AG09309 (cell line): ENCODE data around the gene TMSB4X.
"Not testable (repeated sequence)": the region's sequence is repeated elsewhere in the genome, so short reads cannot be mapped to it uniquely, and the experiment has no call there.

Experiments used
- DNase-seq: peaks from one replicate; pipeline ENCODE4 v3.0.0-alpha.2; 2010; ENCODE audit warnings: low read depth
- H3K4me3 ChIP-seq: 2 replicates; pipeline ENCODE4 v1.5.1; 2011; ENCODE audit warnings: mild to moderate bottlenecking, low read depth, low read length, moderate library complexity; ENCODE audit not compliant: control insufficient read depth
- CTCF ChIP-seq: IDR thresholded peaks from 2 replicates; pipeline ENCODE4 v1.5.1; 2011; ENCODE audit warnings: mild to moderate bottlenecking, low read depth, low read length, inconsistent platforms; ENCODE audit not compliant: insufficient read depth, control insufficient read depth; ENCODE audit errors: missing control alignments

The TMSB4X gene

GRCh38 chrX:12974796-12975669, at the start of gene TMSB4X:
TSS of gene TMSB4X (plus strand) at chrX:12975110.
- no peak for DNase-seq

DNA sequence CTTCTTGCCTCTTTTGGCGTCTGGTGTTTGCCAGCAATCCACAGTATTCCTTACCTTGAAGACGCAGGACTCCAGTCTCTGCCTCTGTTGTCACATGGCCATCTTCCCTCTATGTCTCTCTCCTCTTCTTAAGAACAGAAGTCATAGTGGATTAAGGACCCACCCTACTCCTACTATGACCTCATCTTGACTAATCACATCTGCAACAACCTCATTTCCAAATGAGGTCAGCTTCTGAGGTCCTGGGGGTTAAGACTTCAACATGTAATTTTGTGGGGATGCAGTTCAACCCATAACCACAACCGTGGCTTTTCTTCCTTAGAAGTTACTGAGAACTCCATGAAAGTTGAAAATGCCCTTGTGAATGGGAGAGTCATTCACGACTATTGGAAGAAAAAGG, 45.2 kb upstream of the TMSB4X start:
- no peak for DNase-seq
- no peak for TF ChIP-seq CTCF
- no peak overlapping the region for H3K4me3 ChIP-seq

More at GRCh38 chrX:12974796-12975669, at the start of gene TMSB4X:
- TF ChIP-seq CTCF, result no peak
- H3K4me3 ChIP-seq, result peak within 1 kb of the TSS; percentile 80

DNA sequence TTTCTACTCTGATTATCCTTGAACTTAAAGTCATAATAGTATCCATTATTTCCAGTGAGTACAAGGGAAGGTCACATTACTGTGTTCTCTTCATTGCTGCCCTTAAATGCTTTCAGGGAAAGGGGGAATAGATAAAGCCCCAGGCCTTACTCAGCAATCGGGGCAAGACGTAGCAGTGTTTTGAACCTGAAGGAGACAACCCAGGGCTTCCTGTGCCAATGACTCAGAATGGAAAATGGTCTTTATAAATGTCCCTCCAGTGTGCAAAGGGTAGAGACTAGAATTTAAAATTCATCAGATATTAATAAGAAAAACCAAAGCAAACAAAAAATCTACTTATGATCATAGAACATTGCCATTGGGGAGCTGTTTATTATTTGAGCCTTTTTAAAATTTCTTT, 44.8 kb upstream of the TMSB4X start:
- no peak overlapping the region for H3K4me3 ChIP-seq

DNA sequence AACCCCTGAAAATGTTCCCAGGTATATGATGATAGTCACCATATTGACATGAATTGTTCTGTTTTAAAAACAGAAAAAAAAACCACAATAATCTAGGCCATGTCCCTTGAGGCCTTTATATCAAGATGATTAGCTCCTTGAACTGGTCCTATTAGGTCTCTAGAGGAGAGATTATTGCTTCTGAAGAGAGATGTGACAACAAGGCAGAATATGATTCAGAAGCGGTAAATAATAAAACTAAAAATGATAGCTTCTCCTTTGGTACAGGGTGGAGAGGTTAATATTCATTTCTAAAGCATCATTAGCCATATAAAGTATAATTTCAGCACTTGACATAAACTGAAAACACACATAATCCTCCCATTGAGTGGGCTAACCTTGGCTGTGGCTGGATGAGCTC, 42.7 kb upstream of the TMSB4X start:
- no peak for DNase-seq
- no peak overlapping the region for H3K4me3 ChIP-seq
- no peak for TF ChIP-seq CTCF

More for the DNA sequence above, 44.8 kb upstream of the TMSB4X start:
- no peak for DNase-seq
- TF ChIP-seq CTCF, result no peak

- no peak overlapping the region for H3K4me3 ChIP-seq
- no peak for DNase-seq
- no peak for TF ChIP-seq CTCF
These were observed 40.1 kb upstream of the TMSB4X start for GRCh38 chrX:12934850-12935249.

- no peak for DNase-seq
- H3K4me3 ChIP-seq, result no peak overlapping the region
- TF ChIP-seq CTCF, result no peak
These were observed 38.0 kb upstream of the TMSB4X start for GRCh38 chrX:12936947-12937346.

GRCh38 chrX:12940471-12940870, 34.4 kb upstream of the TMSB4X start:
- H3K4me3 ChIP-seq, DNase-seq: not testable (repeated sequence)

DNA sequence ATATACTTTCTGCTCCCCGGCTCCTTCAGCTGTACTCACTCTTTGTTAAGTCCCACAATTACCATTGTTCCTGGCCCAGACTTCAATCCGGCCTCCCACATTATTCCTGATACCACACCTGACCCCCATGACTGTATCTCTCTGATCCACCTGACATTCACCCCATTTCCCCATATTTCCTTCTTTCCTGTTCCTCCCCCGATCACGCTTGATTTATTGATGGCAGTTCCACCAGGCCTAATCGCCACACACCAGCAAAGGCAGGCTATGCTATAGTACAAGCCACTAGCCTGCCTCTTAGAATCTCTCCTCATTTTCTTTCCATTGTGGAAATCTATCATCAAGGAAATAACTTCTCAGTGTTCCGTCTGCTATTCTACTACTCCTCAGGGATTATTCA, 31.3 kb upstream of the TMSB4X start:
- H3K4me3 ChIP-seq, DNase-seq: not testable (repeated sequence)

DNA sequence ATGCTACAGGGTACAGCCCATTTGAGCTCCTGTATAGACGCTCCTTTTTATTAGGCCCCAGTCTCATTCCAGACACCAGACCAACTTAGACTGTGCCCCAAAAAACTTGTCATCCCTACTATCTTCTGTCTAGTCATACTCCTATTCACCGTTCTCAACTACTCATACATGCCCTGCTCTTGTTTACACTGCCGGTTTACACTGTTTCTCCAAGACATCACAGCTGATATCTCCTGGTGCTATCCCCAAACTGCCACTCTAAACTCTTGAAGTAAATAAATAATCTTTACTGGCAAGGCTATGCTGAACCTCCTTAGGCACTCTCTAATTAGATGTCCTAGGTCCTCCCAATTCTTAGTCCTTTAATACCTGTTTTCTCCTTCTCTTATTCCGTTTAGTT, 30.5 kb upstream of the TMSB4X start:
- not testable (repeated sequence) for H3K4me3 ChIP-seq, DNase-seq
